Measurements from ENCODE around the gene ZC3H12A. TPM values are rescaled to one million over a fixed set of nuclear protein-coding genes. Genes with fewer than 3 reads are reported as not detected.

Gene ZC3H12A
- polyA plus RNA-seq, 1 donor: 1.0 TPM

DNA sequence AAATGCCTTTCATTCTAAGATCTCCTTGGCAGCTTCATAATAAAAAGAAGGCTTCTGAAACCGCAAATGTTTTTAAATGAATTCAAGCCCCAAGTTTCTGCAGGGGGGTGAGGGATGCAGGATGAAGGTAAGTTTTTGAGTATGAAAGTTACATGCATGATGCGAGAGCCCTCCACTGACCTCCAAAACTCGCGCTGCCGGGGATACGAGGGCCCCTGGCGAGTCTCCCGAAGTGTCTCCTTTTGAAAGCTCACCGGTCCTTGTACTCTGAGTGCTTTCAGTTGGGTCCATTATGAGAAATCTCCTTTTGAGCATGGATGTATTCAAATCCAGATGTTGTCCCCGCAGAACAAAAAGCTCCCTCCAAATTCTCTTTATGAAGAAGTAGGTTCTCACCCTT, 18.9 kb upstream of the ZC3H12A start:
- no peak for DNase-seq (ENCODE audit: low read depth)

GRCh38 chr1:37456614-37457013, 17.8 kb upstream of the ZC3H12A start:
- DNase-seq (ENCODE audit: low read depth): no peak

DNA sequence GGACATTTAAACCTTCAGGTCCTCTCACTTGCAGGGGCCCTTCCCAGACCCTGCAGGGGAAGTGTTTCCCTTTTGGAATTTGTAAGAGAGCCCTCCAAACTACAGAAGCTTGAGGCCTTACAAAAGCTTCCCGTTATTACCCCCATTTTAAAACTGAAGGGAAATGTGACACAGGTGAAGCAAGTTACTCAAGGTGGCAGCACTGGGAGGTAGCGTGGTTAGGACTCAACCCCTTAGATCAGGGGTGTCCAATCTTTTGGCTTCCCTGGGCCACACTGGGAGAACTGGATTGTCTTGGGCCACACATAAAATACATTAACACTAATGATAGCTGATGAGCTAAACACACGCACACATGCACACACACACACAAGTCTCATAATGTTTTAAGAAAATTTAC, 15.8 kb upstream of the ZC3H12A start:
- no peak for DNase-seq (ENCODE audit: low read depth)

GRCh38 chr1:37461698-37462436, 12.5 kb upstream of the ZC3H12A start:
- no peak for DNase-seq (ENCODE audit: low read depth)

DNA sequence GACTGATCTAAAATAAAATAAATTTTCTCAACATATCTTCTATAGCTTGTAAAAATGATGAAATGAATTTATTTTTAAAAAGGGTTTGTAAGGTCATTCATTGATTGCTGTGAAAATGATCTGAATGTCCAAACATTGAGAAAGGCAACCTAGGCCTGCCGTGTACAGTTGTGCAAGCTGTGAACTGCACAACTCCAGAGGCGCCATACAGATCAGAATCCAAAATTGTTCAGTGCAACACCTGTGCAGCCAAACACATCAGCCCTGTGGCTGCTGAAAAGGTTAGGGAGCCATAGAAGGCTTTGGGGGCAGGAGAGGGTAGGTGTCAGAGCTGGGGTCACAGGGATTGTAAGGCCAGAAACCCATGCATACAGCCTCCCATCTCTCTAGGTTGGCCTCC, 9.9 kb upstream of the ZC3H12A start:
- no peak for DNase-seq (ENCODE audit: low read depth)

GRCh38 chr1:37465593-37466517, 8.5 kb upstream of the ZC3H12A start:
- DNase-seq (ENCODE audit: low read depth): no peak

GRCh38 chr1:37468037-37468436, 6.3 kb upstream of the ZC3H12A start:
- DNase-seq (ENCODE audit: low read depth): no peak

DNA sequence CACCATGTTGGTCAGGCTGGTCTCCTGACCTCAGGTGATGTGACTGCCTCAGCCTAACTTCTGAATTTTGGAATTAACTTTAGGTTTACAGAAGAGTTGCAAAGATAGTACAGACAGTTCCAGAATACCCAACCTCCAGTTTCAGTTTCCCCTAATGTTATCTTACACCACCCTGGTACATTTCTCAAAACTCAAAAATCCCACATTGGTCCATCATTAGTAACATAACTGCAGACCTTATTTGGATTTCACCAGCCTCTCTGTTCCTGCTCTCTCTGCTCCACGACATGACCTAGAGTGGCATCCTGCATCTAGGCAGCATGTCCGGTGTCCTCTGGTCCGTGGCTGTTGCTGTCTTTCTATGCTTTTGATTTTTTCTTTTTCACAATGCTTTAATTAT, 5.0 kb upstream of the ZC3H12A start:
- no peak for DNase-seq (ENCODE audit: low read depth)

DNA sequence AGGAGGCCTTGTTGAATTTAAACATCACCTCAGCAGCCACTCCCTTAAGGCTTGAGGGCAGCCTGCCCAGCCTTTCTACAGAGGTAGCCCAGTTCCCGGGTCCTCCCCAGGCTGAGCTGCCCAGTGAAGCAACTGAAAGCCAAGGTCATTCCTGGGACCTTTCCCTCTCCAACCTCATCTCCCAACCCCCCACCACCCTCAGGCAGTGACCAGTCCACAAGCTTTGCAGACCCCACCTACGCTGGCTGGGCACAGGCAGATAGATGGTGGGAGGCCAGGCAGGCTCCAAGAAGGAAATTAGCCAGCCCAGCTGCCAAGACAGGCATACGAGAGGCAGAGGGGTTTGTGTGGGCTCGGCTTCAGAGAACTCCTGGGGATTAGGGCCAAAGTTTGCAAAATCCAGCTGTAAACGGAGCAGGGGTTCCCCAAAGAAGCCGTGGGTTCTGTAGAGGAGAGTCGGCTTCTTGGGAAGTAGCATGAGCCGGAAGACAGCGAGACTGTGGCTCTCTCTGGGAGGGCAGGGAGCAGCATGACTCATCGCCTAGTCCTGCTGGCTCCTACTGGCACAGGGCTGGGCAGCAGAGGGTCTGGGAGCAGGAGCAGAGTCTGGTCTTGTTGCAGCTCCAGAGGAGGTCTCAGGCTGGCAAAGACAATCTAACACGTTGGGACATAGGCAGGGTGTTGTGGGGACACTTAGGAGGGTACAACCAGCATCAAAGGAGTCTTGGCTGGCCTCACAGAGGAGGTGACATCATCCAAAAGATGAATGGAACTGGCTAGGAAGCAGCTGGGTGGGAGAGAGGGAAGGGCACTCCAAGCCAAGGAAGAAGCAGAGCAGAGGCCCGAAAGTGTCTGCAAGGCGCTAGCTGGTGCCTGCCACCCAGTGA, 2.8 kb upstream of the ZC3H12A start:
- DNase-seq (ENCODE audit: low read depth): no peak

DNA sequence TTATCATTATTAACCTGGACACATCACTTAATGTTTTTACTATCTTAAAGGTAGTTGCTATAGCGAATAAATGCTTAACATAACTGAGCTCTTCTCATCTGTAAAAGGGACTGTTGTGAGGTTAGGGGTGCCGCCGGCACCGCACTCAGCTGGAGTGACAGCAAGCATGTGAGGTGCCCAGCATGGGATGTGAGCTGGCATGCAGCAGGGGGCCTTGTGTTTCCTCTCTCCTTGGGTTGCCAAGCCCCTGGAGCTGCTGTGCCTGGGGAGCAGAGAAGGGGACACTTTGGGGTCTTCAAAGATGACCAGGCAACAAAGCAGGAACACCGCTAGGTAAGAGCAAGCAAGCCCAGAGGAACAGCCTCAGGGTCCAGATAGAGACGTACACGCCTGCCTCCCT, 2.1 kb upstream of the ZC3H12A start:
- DNase-seq (ENCODE audit: low read depth): no peak

DNA sequence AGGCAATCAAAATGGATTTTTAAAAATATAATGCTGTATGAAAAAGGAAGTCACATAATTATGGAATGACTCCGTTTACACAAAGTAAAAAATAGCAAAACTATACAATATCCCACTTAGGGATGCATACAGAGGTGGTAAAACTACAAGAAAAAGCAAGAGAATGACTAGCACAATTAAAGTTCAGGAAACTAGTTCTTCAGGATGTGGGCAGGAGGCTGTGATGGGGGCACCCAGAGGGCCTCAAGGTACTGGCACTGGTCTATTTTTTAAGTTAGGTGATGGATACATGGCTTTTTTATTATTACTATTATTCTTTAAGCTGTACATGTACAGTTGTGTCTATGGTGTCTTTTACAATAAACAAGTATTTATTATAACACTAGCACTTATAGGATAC, 1.4 kb upstream of the ZC3H12A start:
- no peak for DNase-seq (ENCODE audit: low read depth)

DNA sequence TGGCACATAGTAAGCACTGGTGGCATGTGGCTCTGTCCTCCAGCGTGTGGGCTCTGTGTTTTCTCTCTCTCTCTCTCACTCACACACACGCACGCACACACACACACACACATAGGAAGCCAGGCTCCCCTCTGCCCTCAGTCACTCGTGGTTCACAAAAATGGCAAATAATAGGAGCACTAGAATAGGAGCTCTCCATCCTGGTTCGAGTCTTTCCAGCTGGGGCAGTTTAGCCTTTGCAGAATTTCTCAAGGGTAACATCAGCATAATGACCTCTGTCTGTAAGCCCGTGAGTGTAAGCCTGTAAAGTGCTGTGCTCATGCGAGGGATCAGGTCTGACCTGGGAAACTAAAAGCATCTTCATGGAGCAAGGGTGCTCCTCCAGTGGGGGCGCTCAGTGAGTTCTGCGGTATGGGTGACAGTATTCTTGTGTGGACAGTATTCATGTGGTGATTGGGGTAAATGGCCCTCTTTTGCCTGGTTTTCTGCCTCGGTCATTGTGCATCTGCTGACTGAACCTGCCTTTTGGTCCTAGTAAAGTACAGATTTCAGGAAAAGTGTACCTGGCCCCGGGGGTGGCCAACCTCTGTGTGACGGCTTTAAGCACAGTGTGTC, 842 bp upstream of the ZC3H12A start:
- DNase-seq (ENCODE audit: low read depth): no peak

DNA sequence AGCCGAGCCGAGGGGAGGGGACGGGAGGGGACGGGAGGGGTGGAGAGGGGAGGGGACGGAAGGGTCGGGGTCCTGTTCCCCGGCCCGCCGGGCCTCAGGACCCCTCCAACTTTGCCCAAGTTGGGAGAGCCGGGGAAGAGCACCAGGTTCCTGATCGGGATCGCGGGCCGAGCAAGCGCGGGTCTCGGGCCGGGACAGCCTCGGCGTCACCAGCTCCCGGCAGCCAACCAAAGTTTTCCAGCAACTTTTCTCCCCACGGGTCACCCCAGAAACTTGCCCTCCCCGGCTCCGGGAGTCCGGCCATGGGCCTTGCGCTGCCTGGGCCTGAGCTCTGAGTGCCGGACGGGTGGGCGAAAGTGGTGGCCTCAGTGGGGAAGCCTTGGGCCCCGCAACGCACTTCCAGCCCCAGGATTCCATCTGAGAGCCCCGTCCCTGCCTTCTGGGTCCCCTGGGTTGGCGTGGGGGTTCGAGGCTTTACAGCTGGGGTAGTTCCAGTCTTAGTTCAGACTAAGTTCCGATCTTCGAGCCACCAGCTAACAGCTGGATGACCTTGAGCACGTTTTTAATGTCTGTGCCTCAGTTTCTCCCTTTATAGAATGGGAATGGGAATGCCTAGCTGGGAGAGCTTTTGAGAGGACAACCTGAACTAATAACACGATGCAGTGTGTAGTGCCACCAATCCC, 458 bp downstream of the ZC3H12A start:
- no peak for DNase-seq (ENCODE audit: low read depth)

DNA sequence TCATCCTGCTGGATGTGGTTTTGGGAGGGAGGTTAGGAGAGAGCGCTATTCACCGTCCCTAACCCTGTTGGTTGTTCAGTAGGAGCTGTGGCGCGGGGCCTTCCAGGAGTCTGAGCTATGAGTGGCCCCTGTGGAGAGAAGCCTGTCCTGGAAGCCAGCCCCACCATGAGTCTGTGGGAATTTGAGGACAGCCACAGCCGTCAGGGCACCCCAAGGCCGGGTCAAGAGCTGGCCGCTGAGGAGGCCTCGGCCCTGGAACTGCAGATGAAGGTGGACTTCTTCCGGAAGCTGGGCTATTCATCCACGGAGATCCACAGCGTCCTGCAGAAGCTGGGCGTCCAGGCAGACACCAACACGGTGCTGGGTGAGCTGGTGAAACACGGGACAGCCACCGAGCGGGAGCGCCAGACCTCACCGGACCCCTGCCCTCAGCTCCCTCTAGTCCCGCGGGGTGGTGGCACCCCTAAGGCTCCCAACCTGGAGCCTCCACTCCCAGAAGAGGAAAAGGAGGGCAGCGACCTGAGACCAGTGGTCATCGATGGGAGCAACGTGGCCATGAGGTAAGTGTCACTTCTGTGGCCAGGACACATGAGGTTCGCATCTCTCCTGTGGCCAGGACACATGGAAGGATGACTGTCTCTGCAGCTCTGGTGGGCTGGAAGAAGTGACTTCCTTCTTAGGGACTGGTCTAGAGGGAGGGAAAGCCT, 1.2 kb downstream of the ZC3H12A start:
- no peak for DNase-seq (ENCODE audit: low read depth)

- no peak for DNase-seq (ENCODE audit: low read depth)
These were observed 1.7 kb downstream of the ZC3H12A start for GRCh38 chr1:37476087-37476452.

DNA sequence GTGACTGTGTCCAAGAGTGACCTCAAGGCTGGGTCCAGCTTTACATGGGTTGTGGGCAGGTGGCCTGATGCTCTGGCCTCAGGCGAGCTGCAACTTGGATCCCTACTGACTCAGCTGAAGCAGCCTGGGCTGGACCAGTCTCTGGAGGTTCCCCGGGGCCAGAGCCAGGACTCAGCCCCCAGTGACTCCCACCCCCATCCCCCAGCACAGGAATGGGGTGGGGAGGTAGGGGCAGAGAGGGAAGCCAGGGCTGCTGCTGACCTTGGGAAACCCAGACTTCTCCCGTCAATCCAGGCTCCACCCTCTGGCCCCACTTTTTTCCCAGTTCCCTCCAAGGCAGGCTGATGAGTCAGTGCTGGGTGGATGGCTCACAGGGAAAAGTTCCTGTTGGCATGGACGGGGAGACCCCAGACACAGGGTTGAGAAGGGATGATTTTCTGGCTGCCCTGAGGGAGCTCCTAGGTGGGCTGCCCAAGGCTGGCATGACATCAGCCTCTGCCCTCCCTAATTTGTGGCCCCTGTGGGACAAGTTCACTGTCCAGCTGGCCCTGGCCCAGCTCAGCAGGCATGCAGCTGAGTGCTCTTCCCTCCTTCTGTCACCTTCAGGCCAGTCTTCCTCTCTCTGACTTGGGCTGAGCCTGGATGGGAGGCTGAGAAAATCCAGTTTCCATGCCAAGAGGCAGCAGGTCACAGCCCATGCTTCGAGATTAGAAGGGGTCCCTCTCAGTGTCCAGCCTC, 2.2 kb downstream of the ZC3H12A start:
- DNase-seq (ENCODE audit: low read depth): no peak

GRCh38 chr1:37477198-37477931, 3.0 kb downstream of the ZC3H12A start:
- no peak for DNase-seq (ENCODE audit: low read depth)

GRCh38 chr1:37477946-37478345, 3.6 kb downstream of the ZC3H12A start:
- no peak for DNase-seq (ENCODE audit: low read depth)

DNA sequence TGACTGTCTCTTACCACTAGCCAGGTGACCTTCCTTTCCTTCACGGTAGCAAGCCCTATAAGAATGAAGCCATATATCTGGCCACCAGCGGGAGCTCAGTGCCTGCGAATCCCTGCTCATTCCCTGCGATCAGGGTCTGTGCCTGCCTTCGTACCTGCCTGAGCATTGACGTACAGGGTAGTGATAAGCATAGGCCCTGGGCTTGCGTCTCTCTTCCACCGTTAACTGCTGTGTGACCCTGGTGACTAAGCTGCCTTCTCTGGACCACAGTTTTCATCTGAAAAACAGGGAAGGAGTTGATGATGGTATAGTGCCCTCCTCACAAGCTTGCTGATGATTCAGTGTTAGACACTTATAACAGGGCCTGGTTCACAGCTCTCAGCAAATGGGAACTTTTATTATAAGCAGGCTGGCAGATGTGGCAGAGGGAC, 4.1 kb downstream of the ZC3H12A start:
- DNase-seq (ENCODE audit: low read depth): no peak

Data from forelimb muscle (tissue), 1 donor.